Measurements from ENCODE around the gene EEF1G. TPM values are rescaled to one million over a fixed set of nuclear protein-coding genes. Genes with fewer than 3 reads are reported as not detected.

The EEF1G gene
- total and polyA plus RNA-seq, 9 of the 15 experiments (the other 6 are each of a cell fraction or from before 2014, with no cell fraction given) = 985 to 2,349 (median 2,035) TPM

DNA sequence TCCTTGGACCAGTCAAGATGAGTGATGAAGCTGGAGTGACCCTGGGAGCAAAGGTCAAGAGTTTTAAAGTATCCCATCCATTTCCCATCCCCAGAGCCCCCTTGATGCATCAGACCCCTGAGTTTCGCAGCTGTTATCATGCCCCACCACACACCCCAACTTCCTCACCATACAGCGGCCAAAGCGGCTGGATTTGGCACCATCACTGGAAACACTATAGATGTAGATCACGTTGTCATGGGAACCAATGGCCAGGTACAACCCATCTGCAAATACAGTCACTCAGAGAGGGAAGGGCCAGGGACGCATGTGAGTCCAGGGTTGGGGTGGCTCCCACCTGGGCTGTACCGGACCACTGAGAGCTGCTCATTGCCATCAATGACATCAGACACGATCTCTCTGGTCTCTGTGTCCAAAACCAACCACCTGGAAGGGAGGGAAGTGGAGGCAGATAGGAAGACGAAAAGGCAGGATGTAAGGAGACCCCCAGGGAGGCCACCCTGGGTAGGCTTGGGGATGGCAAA lies 30.1 kb upstream of the EEF1G start:
- Histone ChIP-seq H3K79me2 (ENCODE audit: control insufficient read depth, insufficient read depth, low read length) (peaks cover 32% of the 10 kb centered on the region), H3K27me3 (ENCODE audit: control insufficient read depth in 2 of 2, insufficient read depth in 2 of 2, low read length in 2 of 2) (no peaks in the 10 kb centered on the region), H3K4me3 (no peak overlapping the region), H3K36me3 (ENCODE audit: control insufficient read depth, insufficient read depth, low read length) (peaks cover 70% of the 10 kb centered on the region), H3K4me2 (ENCODE audit: insufficient read depth, low read length) (no peak overlapping the region), H3K9me1 (ENCODE audit: control insufficient read depth, insufficient read depth, low read length) (no peaks in the 10 kb centered on the region), H3K9me3 (replicated peaks; ENCODE audit: control insufficient read depth, insufficient read depth, low read depth, low read length) (no peaks in the 10 kb centered on the region), H3K9ac (ENCODE audit: insufficient read depth in 1 of 2, low read depth in 2 of 2, low read length in 2 of 2) (peak overlapping the region in 1 of 2 experiments; percentile 39; a peak in 1 of 4 replicates), H2AFZ (ENCODE audit: low read depth, low read length) (no peak overlapping the region), H4K20me1 (replicated peaks; ENCODE audit: control insufficient read depth, insufficient read depth, low read length) (no peaks in the 10 kb centered on the region), H3K27ac (ENCODE audit: extremely low read depth, low read depth, low read length) (no peak overlapping the region; the same call in 2 of the 3 replicates), H3K4me1 (replicated peaks in 1 of 2; ENCODE audit: control insufficient read depth in 2 of 2, insufficient read depth in 2 of 2, low read length in 2 of 2) (peaks cover 10 to 42% of the 10 kb centered on the region in 2 experiments; a peak in 4 of 5 replicates)
- in situ Hi-C loops (cut with MboI) (no loop called here), intact Hi-C loops (cut with micrococcal nuclease) (loop anchor here (5.0 kb wide), 1 partner anchor 68 kb away; the partner anchor contains the start of genes LBHD1 and UQCC3)
- no TSS peak for BruUV-seq (replicated peaks)
- FAIRE-seq (peak; percentile 29), DNase-seq (ENCODE audit: extremely low read depth in 1 of 4, low spot score in 3 of 4) (no peak), ATAC-seq (no peak)
- CTCF ChIA-PET (ENCODE audit: low intra/inter-chr PET ratio) = no interaction called here
- WGBS (ENCODE audit: insufficient coverage, low coverage, missing lambda C conversion rate) = 75% methylated on average over 8 of the region's 8 CpGs
- POLR2A ChIA-PET = interaction anchor here (0.7 to 2.4 kb wide), 3 partner anchors 12 to 61 kb away, joined by 4 to 10 read pairs (median 5); partner anchors contain the start of genes C11orf98, CSKMT, EEF1G and TUT1
- TF ChIP-seq MEIS2 (IDR thresholded peaks at IDR 0.05; ENCODE audit: partially characterized antibody) = peak; percentile 38
- no peak for TF ChIP-seq NONO (IDR thresholded peaks at IDR 0.05; ENCODE audit: low read depth in 2 of 2, low read length in 1 of 2)
- TF ChIP-seq, protein P1, sequence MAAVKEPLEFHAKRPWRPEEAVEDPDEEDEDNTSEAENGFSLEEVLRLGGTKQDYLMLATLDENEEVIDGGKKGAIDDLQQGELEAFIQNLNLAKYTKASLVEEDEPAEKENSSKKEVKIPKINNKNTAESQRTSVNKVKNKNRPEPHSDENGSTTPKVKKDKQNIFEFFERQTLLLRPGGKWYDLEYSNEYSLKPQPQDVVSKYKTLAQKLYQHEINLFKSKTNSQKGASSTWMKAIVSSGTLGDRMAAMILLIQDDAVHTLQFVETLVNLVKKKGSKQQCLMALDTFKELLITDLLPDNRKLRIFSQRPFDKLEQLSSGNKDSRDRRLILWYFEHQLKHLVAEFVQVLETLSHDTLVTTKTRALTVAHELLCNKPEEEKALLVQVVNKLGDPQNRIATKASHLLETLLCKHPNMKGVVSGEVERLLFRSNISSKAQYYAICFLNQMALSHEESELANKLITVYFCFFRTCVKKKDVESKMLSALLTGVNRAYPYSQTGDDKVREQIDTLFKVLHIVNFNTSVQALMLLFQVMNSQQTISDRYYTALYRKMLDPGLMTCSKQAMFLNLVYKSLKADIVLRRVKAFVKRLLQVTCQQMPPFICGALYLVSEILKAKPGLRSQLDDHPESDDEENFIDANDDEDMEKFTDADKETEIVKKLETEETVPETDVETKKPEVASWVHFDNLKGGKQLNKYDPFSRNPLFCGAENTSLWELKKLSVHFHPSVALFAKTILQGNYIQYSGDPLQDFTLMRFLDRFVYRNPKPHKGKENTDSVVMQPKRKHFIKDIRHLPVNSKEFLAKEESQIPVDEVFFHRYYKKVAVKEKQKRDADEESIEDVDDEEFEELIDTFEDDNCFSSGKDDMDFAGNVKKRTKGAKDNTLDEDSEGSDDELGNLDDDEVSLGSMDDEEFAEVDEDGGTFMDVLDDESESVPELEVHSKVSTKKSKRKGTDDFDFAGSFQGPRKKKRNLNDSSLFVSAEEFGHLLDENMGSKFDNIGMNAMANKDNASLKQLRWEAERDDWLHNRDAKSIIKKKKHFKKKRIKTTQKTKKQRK (IDR thresholded peaks at IDR 0.05; ENCODE audit: borderline replicate concordance, low read depth, low read length) = no peak
- no peak for TF ChIP-seq PHF20 (IDR thresholded peaks at IDR 0.05; ENCODE audit: partially characterized antibody)
- TF ChIP-seq CSDE1 (IDR thresholded peaks at IDR 0.05) = no peak
- no peak for TF ChIP-seq ZNF134 (CRISPR knock-in tag; conservative IDR thresholded peaks at IDR 0.05)
- TF ChIP-seq ZNF212 (CRISPR knock-in tag; IDR thresholded peaks at IDR 0.05) = no peak
- TF ChIP-seq ZNF347 (CRISPR knock-in tag; IDR thresholded peaks at IDR 0.05; ENCODE audit: low read depth) = no peak
- TF ChIP-seq DACH1 (IDR thresholded peaks at IDR 0.05; ENCODE audit: partially characterized antibody) = no peak
- TF ChIP-seq POLR2H (tag; IDR thresholded peaks at IDR 0.05; ENCODE audit: low read depth) = no peak
- no peak for TF ChIP-seq RBBP5 (IDR thresholded peaks at IDR 0.05; ENCODE audit: borderline replicate concordance, insufficient read depth, low read length, poor library complexity, severe bottlenecking)
- no peak for TF ChIP-seq TBP (optimal IDR thresholded peaks at IDR 0.05; ENCODE audit: low read depth, low read length)
- TF ChIP-seq NR2C1 (IDR thresholded peaks at IDR 0.05) = peak; percentile 41; the same call in 1 of the 2 replicates
- TF ChIP-seq NR2C1 (tag; IDR thresholded peaks at IDR 0.05) = no peak
- no peak for TF ChIP-seq MAFF (IDR thresholded peaks at IDR 0.05; ENCODE audit: low read length)
- TF ChIP-seq, protein P2, sequence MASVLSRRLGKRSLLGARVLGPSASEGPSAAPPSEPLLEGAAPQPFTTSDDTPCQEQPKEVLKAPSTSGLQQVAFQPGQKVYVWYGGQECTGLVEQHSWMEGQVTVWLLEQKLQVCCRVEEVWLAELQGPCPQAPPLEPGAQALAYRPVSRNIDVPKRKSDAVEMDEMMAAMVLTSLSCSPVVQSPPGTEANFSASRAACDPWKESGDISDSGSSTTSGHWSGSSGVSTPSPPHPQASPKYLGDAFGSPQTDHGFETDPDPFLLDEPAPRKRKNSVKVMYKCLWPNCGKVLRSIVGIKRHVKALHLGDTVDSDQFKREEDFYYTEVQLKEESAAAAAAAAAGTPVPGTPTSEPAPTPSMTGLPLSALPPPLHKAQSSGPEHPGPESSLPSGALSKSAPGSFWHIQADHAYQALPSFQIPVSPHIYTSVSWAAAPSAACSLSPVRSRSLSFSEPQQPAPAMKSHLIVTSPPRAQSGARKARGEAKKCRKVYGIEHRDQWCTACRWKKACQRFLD (CRISPR knock-in tag; IDR thresholded peaks at IDR 0.05) = no peak
- peak; percentile 88 for TF ChIP-seq RFX1 (IDR thresholded peaks at IDR 0.05)
- TF ChIP-seq ZNF507 (tag; conservative IDR thresholded peaks at IDR 0.05) = no peak
- TF ChIP-seq, protein P3, sequence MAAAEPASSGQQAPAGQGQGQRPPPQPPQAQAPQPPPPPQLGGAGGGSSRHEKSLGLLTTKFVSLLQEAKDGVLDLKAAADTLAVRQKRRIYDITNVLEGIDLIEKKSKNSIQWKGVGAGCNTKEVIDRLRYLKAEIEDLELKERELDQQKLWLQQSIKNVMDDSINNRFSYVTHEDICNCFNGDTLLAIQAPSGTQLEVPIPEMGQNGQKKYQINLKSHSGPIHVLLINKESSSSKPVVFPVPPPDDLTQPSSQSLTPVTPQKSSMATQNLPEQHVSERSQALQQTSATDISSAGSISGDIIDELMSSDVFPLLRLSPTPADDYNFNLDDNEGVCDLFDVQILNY (CRISPR knock-in tag; IDR thresholded peaks at IDR 0.05) = no peak

Data from K562 (cell line).